Epithelial cell of proximal tubule (primary cell): ENCODE results near the gene VAV3. TPM values are rescaled to one million over a fixed set of nuclear protein-coding genes. Genes with fewer than 3 reads are reported as not detected.

Experiments used
- DNase-seq: peaks from one replicate; pipeline ENCODE4 v3.0.0-alpha.2; 2011; ENCODE audit warnings: low read depth
- H3K4me3 ChIP-seq: 2 replicates; pipeline ENCODE4 v1.5.1; 2011; ENCODE audit warnings: low read depth, mild to moderate bottlenecking, low read length
- CTCF ChIP-seq: conservative IDR thresholded peaks from 2 replicates; pipeline ENCODE4 v1.5.1; 2012; ENCODE audit warnings: low read depth, mild to moderate bottlenecking, low read length
- total RNA-seq: library from RNA; depleted of rRNA; stranded (reverse); fragments of >200 nt; gene quantifications from 2 replicates; pipeline ENCODE4 v1.2.3, GENCODE V29; 2015

The VAV3 gene
- total RNA-seq, 1 donor from 2014 or later: 9.7 TPM

- TF ChIP-seq CTCF: no peak
- DNase-seq: peak; percentile 80
- H3K4me3 ChIP-seq: peak overlapping the region; percentile 63
These were observed 276.9 kb downstream of the VAV3 start for GRCh38 chr1:107687849-107688753.

- peak overlapping the region; percentile 63 for H3K4me3 ChIP-seq
- no peak for TF ChIP-seq CTCF
- no peak for DNase-seq
These were observed 281.3 kb downstream of the VAV3 start for GRCh38 chr1:107683683-107684082.

GRCh38 chr1:107683191-107683657, 281.8 kb downstream of the VAV3 start:
- TF ChIP-seq CTCF: no peak
- peak overlapping the region; percentile 39 for H3K4me3 ChIP-seq
- DNase-seq: peak; percentile 78

GRCh38 chr1:107682467-107682866, 282.5 kb downstream of the VAV3 start:
- TF ChIP-seq CTCF: no peak
- no peak for DNase-seq
- peak overlapping the region; percentile 39 for H3K4me3 ChIP-seq

GRCh38 chr1:107681001-107681479, 283.9 kb downstream of the VAV3 start:
- H3K4me3 ChIP-seq: peak overlapping the region; percentile 1
- TF ChIP-seq CTCF: no peak
- DNase-seq: no peak

- H3K4me3 ChIP-seq: peak overlapping the region; percentile 1
- no peak for DNase-seq
- TF ChIP-seq CTCF: no peak
These were observed 284.4 kb downstream of the VAV3 start for GRCh38 chr1:107680579-107680985.
